MM.1S (cell line): Measurements from ENCODE around the gene METTL18.

ENCODE experiments used
- CTCF ChIP-seq: fragments of 300-600 bp; sonication (generic); IDR thresholded peaks from 2 replicates; pipeline ENCODE4 v1.5.1; 2016; ENCODE audit warnings: antibody characterized with exemption, low read length, mixed read lengths
- EZH2 ChIP-seq: fragments of 300-600 bp; sonication (generic); optimal IDR thresholded peaks from 2 replicates; pipeline ENCODE3; 2017; ENCODE audit warnings: low read depth, mild to moderate bottlenecking, antibody characterized with exemption, low read length, mixed read lengths
- EZH2phosphoT487 ChIP-seq: fragments of 300-600 bp; sonication (generic); IDR thresholded peaks from 2 replicates; pipeline ENCODE4 v1.6.1; 2018; ENCODE audit warnings: antibody characterized with exemption, low read length

GRCh38 chr1:169768161-169768560 lies 26.5 kb downstream of the METTL18 start:
- no peak for TF ChIP-seq CTCF
- TF ChIP-seq EZH2phosphoT487, result no peak
- no peak for TF ChIP-seq EZH2
